CD4-positive, CD25-positive, alpha-beta regulatory T cell (primary cell): ENCODE data around the gene CRISPLD2. TPM values are rescaled to one million over a fixed set of nuclear protein-coding genes. Genes with fewer than 3 reads are reported as not detected.

ENCODE experiments used
- ATAC-seq, 2 donors: fragments of 150-1000 bp; cut with Tn5 transposase; one replicate each; pipeline ENCODE4 v1.10.0; 2021; ENCODE audit warnings: low read depth in 2 of 2, moderate number of reproducible peaks in 2 of 2, moderate library complexity in 1 of 2
- DNase-seq, 3 donors: peaks; one replicate each; pipeline versions ENCODE4 v3.0.0 to v3.0.0-alpha.2; 2012 to 2022; ENCODE audit warnings: mixed read lengths in 1 of 3
- H3K27ac ChIP-seq: one replicate; pipeline ENCODE4 v1.7.0; 2013; ENCODE audit warnings: mild to moderate bottlenecking, low read length; ENCODE audit not compliant: insufficient read depth, poor library complexity, severe bottlenecking
- H3K27me3 ChIP-seq: one replicate; pipeline ENCODE4 v1.7.0; 2013; ENCODE audit warnings: low read length; ENCODE audit not compliant: control insufficient read depth, insufficient read depth
- H3K36me3 ChIP-seq: one replicate; pipeline ENCODE4 v1.7.0; 2013; ENCODE audit warnings: mild to moderate bottlenecking, low read length, moderate library complexity; ENCODE audit not compliant: control insufficient read depth, insufficient read depth
- H3K4me1 ChIP-seq: 2 replicates; pipeline ENCODE4 v1.7.0; 2013; ENCODE audit warnings: mild to moderate bottlenecking, low read length; ENCODE audit not compliant: insufficient read depth, control insufficient read depth, poor library complexity, severe bottlenecking
- H3K4me3 ChIP-seq: one replicate; pipeline ENCODE4 v1.7.0; 2013; ENCODE audit warnings: low read depth, mild to moderate bottlenecking, low read length, moderate library complexity
- H3K9me3 ChIP-seq, 2 experiments: 1 replicate in 1 of 2; 2 replicates in 1 of 2; pipeline ENCODE4 v1.7.0; 2013; ENCODE audit warnings: low read length in 2 of 2, mild to moderate bottlenecking in 1 of 2, moderate library complexity in 1 of 2; ENCODE audit not compliant: control insufficient read depth in 2 of 2
- H3K27ac Mint-ChIP-seq, 3 donors: one replicate each; pipeline ENCODE4 v1.8.0; 2020 to 2022; ENCODE audit warnings: mild to moderate bottlenecking in 3 of 3, mixed read lengths in 3 of 3, moderate library complexity in 2 of 3
- H3K27me3 Mint-ChIP-seq: one replicate; pipeline ENCODE4 v1.8.0; 2022; ENCODE audit warnings: mild to moderate bottlenecking, mixed read lengths
- H3K36me3 Mint-ChIP-seq: one replicate; pipeline ENCODE4 v1.8.0; 2020; ENCODE audit warnings: mixed read lengths
- H3K4me1 Mint-ChIP-seq, 4 donors: one replicate each; pipeline ENCODE4 v1.8.0; 2020 to 2022; ENCODE audit warnings: mixed read lengths in 4 of 4, mild to moderate bottlenecking in 1 of 4
- H3K4me3 Mint-ChIP-seq, 4 donors: one replicate each; pipeline ENCODE4 v1.8.0; 2020 to 2022; ENCODE audit warnings: mild to moderate bottlenecking in 4 of 4, mixed read lengths in 4 of 4, moderate library complexity in 3 of 4
- H3K9me3 Mint-ChIP-seq, 7 donors: one replicate each; pipeline ENCODE4 v1.8.0; 2020 to 2022; ENCODE audit warnings: mixed read lengths in 7 of 7, mild to moderate bottlenecking in 3 of 7, moderate library complexity in 2 of 7
- polyA plus RNA-seq, 4 donors: library from polyadenylated mRNA; unstranded; fragments of 300-500 nt; fragmentation: Illumina TruSeq; gene quantifications; one replicate each; pipeline ENCODE4 v1.2.3, GENCODE V29; 2021
- total RNA-seq: library from RNA; stranded (reverse); gene quantifications from one replicate; pipeline ENCODE4 v1.2.3, GENCODE V29; 2022

The CRISPLD2 gene
- total and polyA plus RNA-seq, 5 donors from 2014 or later: 0.16 to 0.54 (median 0.30) TPM; not detected in 2

DNA sequence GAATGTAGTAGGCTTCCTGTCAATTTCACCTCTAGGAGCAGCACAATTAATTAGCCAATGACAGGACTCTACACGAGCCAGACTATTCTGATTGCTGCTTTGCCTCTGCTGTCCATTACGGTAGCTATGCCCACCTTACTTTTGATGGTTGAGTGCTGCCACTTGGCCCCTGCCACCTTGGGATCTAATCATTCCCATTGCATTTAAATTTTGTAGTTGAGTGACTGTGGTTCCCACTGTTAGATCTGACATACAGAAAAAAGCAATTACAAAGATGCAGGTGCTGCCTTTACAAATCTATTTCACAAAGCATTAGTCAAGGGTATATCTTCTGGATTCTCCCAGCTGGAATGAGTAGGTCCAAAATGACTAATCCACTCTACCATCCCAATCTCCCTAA is 39.9 kb downstream of the CRISPLD2 start:
- Histone ChIP-seq H3K27ac (no peak overlapping the region), H3K9me3 (peaks cover 6 to 12% of the 10 kb centered on the region in 2 experiments), H3K4me1 (no peaks in the 10 kb centered on the region), H3K4me3 (no peak overlapping the region), H3K36me3 (no peaks in the 10 kb centered on the region), H3K27me3 (no peaks in the 10 kb centered on the region)
- H3K4me3 Mint-ChIP-seq: no peak overlapping the region
- no peaks in the 10 kb centered on the region for H3K4me1 Mint-ChIP-seq
- peaks cover 0 to 16% (median 3%) of the 10 kb centered on the region in 7 donors for H3K9me3 Mint-ChIP-seq
- peaks cover 7% of the 10 kb centered on the region for H3K27me3 Mint-ChIP-seq
- ATAC-seq (no peak), DNase-seq (no peak)
- H3K27ac Mint-ChIP-seq: no peak overlapping the region
- no peaks in the 10 kb centered on the region for H3K36me3 Mint-ChIP-seq

DNA sequence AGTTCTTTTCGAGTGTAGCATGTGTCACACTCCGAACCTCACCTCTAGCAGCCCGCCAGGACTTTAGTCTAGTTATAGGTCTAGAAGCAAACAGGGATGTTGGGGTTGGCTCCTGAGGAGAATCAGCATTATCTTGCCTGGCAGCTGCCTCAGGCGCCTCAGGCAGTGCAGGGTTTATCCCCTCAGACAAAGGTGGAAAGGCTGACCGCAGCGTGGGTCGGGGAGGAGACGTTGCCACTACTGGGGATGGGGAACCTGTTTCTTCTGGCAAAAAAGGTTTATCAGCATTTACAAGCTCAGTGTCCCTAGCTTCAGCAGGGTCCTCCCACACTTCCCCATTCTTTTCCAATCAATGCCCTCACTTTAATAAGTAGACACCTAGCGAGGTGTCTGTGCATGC is 40.6 kb downstream of the CRISPLD2 start:
- Mint-ChIP-seq H3K36me3 (no peaks in the 10 kb centered on the region), H3K4me1 (no peaks in the 10 kb centered on the region), H3K27me3 (peaks cover 12% of the 10 kb centered on the region), H3K27ac (no peak overlapping the region), H3K4me3 (no peak overlapping the region), H3K9me3 (peaks cover 0 to 16% (median 3%) of the 10 kb centered on the region in 7 donors)
- peaks cover 6 to 12% of the 10 kb centered on the region in 2 experiments for H3K9me3 ChIP-seq
- ATAC-seq (no peak), DNase-seq (no peak)
- no peaks in the 10 kb centered on the region for H3K4me1 ChIP-seq
- no peak overlapping the region for H3K4me3 ChIP-seq
- H3K27me3 ChIP-seq: no peaks in the 10 kb centered on the region
- no peak overlapping the region for H3K27ac ChIP-seq
- H3K36me3 ChIP-seq: no peaks in the 10 kb centered on the region

DNA sequence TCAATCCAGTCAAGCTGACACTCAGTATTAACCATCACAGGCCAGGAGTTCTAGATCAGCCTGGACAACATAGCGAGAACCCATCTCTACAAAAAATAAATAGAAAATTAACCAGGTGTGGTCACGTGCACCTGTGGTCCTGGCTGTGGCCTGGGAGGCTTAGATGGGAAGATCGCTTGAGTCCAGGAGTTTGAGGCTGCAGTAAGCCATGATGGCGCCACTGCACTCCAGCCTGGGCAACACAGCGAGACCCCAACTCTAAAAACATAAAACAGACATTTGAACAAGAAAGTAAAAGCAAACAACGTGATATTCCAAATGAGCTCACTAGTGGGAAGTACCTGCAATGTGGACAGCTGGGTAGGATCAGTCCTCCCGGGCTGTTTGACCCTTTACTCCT is 41.9 kb downstream of the CRISPLD2 start:
- Histone ChIP-seq H3K27me3 (no peaks in the 10 kb centered on the region), H3K27ac (no peak overlapping the region), H3K9me3 (peaks cover 6 to 12% of the 10 kb centered on the region in 2 experiments), H3K4me1 (no peaks in the 10 kb centered on the region), H3K4me3 (no peak overlapping the region), H3K36me3 (no peaks in the 10 kb centered on the region)
- H3K27me3 Mint-ChIP-seq: peaks cover 17% of the 10 kb centered on the region
- no peaks in the 10 kb centered on the region for H3K4me1 Mint-ChIP-seq
- H3K9me3 Mint-ChIP-seq: peaks cover 0 to 16% (median 3%) of the 10 kb centered on the region in 7 donors
- H3K36me3 Mint-ChIP-seq: no peaks in the 10 kb centered on the region
- ATAC-seq (no peak), DNase-seq (no peak)
- H3K4me3 Mint-ChIP-seq: no peak overlapping the region
- no peak overlapping the region for H3K27ac Mint-ChIP-seq

DNA sequence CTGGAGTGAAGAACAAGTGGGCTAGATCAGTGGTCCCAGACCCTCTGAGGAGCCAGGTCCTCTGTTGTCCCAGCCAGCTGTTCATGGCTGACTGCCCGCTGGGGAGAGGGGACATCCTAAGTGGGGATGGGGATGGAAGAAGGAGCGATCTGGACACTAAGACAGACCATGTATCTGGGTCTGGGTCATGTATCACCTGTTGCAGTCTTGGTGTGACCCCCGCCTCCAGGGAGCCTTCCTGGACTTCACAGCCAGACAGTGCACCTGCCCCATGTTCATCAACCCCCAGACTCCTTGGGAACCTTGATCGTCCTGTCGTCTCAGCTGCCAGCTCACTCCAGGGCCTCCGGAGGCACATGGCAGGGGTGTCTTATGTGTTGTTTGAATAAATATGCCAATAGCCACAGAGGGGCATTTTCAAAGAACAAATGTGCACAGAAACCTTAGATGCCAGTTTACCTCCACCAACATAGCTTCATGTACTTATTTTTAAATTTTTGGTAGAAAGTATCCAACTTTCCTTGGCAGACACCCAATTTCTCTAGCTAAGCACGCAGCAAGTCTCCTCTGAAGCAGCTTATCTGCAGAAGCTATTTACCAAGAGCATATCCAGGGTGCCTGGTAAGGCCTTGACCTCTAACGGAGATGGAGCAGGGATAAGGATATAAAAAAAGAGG is 43.2 kb downstream of the CRISPLD2 start:
- Mint-ChIP-seq H3K27ac (no peak overlapping the region), H3K4me3 (no peak overlapping the region), H3K27me3 (peaks cover 17% of the 10 kb centered on the region), H3K9me3 (peaks cover 0 to 16% (median 3%) of the 10 kb centered on the region in 7 donors), H3K36me3 (no peaks in the 10 kb centered on the region), H3K4me1 (no peaks in the 10 kb centered on the region)
- Histone ChIP-seq H3K9me3 (peaks cover 6 to 12% of the 10 kb centered on the region in 2 experiments), H3K36me3 (no peaks in the 10 kb centered on the region), H3K4me3 (no peak overlapping the region), H3K27me3 (no peaks in the 10 kb centered on the region), H3K4me1 (no peaks in the 10 kb centered on the region), H3K27ac (no peak overlapping the region)
- DNase-seq (no peak), ATAC-seq (no peak)

DNA sequence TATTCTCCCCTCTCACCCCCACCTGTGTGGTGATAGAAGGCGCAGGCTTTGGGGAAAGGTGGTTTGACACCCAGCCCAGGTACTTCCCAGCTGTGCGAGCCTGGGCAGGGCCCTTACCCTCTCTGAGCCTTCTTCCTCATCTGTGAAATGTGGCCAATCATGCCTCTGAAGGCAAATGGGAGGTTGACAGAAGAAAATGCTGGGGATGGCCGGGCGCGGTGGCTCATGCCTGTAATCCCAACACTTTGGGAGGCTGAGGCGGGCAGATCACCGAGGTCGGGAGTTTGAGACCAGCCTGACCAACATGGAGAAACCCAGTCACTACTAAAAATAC is 43.7 kb downstream of the CRISPLD2 start:
- Histone ChIP-seq H3K27ac (no peak overlapping the region), H3K36me3 (no peaks in the 10 kb centered on the region), H3K4me3 (no peak overlapping the region), H3K9me3 (peaks cover 6 to 12% of the 10 kb centered on the region in 2 experiments), H3K27me3 (no peaks in the 10 kb centered on the region), H3K4me1 (no peaks in the 10 kb centered on the region)
- DNase-seq: no peak
- no peaks in the 10 kb centered on the region for H3K4me1 Mint-ChIP-seq
- H3K27ac Mint-ChIP-seq: no peak overlapping the region
- no peak overlapping the region for H3K4me3 Mint-ChIP-seq
- H3K36me3 Mint-ChIP-seq: no peaks in the 10 kb centered on the region
- H3K27me3 Mint-ChIP-seq: peaks cover 17% of the 10 kb centered on the region
- no peak for ATAC-seq
- H3K9me3 Mint-ChIP-seq: peaks cover 0 to 16% (median 3%) of the 10 kb centered on the region in 7 donors

DNA sequence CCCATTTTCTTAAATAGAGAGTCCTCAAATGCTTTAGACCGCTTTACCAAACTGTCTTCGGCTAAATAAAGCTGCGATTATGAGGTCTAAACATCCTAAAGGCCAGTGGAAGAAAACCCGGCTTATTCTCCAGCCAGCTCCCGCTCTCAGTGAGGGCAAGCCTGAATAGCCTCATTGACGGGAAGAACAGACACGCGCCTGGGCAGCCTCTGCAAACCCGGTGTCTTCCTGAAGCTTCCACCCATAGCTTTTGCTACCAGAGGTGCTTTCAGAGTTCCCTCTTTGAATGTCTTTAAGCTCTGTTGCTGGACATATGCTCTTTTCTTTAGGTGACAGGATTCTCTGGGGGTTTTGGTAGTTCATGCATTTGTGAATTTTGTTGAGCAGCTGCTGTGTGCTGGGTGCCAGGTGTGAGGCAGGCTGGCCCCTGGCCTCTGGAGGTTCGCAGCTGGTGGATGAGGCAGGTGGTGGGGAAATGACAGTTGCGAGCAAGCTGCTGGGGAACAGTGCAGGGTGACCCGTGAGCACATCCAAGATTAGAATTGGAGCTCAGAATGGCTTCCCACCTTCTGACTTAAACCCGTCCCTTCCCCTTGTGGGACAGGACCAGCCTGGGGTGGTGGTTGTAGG is 44.7 kb downstream of the CRISPLD2 start:
- Mint-ChIP-seq H3K27ac (no peak overlapping the region), H3K4me1 (no peaks in the 10 kb centered on the region), H3K4me3 (no peak overlapping the region), H3K27me3 (peaks cover 17% of the 10 kb centered on the region), H3K9me3 (peaks cover 0 to 15% (median 2%) of the 10 kb centered on the region in 7 donors), H3K36me3 (no peaks in the 10 kb centered on the region)
- H3K27ac ChIP-seq: no peak overlapping the region
- H3K4me3 ChIP-seq: no peak overlapping the region
- peaks cover 6 to 9% of the 10 kb centered on the region in 2 experiments for H3K9me3 ChIP-seq
- ATAC-seq (no peak), DNase-seq (no peak)
- H3K4me1 ChIP-seq: no peaks in the 10 kb centered on the region
- no peaks in the 10 kb centered on the region for H3K36me3 ChIP-seq
- H3K27me3 ChIP-seq: no peaks in the 10 kb centered on the region

DNA sequence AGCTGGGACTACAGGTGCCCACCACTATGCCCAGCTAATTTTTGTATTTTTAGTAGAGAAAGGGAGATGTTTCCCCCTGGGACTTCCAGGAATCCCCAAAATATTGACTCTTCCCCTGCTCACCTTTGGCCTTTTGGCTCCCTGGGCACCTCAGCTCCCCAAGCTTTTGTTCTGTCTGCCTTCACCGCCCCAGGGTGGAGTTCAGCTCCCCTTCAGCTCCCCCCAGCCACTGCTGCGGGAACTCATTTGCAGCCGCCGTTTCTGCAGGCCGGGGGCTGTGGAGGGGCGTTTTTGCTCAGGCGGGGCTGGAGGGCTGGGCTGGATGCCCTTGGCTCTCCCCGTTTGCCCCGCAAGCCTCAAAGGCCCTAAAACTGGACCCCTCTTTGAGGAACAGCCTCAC is 47.9 kb downstream of the CRISPLD2 start:
- Histone ChIP-seq H3K9me3 (no peaks in the 10 kb centered on the region), H3K27ac (no peak overlapping the region), H3K27me3 (no peaks in the 10 kb centered on the region), H3K4me3 (no peak overlapping the region), H3K4me1 (no peaks in the 10 kb centered on the region), H3K36me3 (no peaks in the 10 kb centered on the region)
- no peaks in the 10 kb centered on the region for H3K36me3 Mint-ChIP-seq
- no peaks in the 10 kb centered on the region for H3K4me1 Mint-ChIP-seq
- peaks cover 14% of the 10 kb centered on the region for H3K27me3 Mint-ChIP-seq
- ATAC-seq (no peak), DNase-seq (no peak)
- H3K9me3 Mint-ChIP-seq: peaks cover 0 to 2% (median 0%) of the 10 kb centered on the region in 7 donors
- no peak overlapping the region for H3K27ac Mint-ChIP-seq
- H3K4me3 Mint-ChIP-seq: no peak overlapping the region

DNA sequence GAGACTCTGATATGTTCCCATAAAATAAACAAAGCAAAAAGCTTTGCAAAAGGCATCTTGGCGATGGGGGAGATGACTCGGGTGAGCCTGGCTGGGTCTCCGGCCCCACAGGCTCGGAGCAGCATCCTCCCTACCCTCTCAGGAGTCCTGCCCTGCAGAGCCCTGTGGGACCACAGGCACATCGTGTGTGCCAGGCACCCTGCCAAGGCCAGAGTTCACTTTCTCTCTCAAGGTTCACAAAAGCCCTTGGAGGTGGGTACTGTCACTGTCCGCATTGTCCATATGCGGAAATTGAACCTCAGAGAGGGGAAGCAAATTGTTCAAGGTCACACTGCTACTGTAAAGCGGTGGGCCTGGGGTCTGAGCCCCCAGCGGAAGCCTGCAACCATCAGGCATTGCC is 48.5 kb downstream of the CRISPLD2 start:
- DNase-seq: no peak

More for the DNA sequence above, 48.5 kb downstream of the CRISPLD2 start:
- no peaks in the 10 kb centered on the region for H3K27me3 ChIP-seq
- Mint-ChIP-seq H3K27me3 (peaks cover 14% of the 10 kb centered on the region), H3K36me3 (no peaks in the 10 kb centered on the region), H3K27ac (no peak overlapping the region), H3K4me3 (no peak overlapping the region), H3K9me3 (peaks cover 0 to 2% (median 0%) of the 10 kb centered on the region in 7 donors), H3K4me1 (no peaks in the 10 kb centered on the region)
- H3K4me3 ChIP-seq: no peak overlapping the region
- H3K9me3 ChIP-seq: no peaks in the 10 kb centered on the region
- H3K4me1 ChIP-seq: no peaks in the 10 kb centered on the region
- ATAC-seq: no peak
- no peaks in the 10 kb centered on the region for H3K36me3 ChIP-seq
- H3K27ac ChIP-seq: no peak overlapping the region
